ENCODE results near the gene PTPN21.

The PTPN21 gene

DNA sequence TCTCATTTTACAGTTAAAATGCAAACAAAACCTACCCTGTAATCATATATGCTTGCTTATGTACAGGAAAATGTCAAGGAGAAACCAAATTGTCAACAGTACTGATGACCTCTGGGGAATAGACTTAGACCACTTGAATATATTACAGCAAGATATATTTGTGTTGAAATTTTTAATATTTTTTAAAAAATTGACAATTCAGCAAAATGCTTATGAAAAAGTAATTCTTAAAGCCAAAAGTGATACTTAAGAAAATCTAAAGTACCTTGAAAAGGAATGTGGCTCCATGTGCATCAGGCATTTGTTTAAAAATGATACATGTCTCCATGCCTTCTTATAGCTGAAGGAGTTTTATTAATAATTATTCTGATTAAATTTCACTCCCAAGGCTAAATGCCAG is 49.2 kb downstream of the PTPN21 start:
- DNase-seq (ENCODE audit: low read depth, low spot score), result no peak

GRCh38 chr14:88504602-88505001 is 50.2 kb downstream of the PTPN21 start:
- DNase-seq (ENCODE audit: low read depth, low spot score), result no peak

DNA sequence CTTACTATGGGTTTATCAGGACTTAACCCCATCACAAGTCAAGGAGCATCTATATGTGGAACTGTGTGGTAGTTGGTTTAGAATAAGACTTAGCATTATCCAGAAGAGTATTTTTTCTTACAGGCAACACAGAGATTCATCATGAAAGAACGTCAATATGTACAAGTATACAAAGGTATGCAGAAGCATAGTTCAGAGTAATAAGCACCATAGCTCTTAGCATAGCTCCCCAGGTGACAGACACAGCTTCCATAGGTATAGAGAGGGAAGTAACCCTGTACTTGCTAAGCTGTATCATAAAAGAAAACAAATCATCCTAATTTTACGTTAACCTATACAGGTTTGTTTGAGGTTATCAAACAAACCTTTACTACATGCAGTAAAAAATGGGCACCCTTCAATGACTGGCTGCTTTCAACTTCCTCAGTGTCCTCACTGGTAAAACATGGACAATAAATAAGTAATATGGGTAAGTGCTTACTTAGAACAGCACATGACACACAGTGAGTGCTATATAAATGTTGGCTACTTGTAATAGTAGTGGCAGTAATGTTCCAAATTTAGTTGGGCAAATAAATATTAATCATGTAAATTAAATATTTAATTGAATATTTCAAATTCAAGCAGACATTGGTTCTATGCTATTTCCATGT is 50.9 kb downstream of the PTPN21 start:
- no peak for DNase-seq (ENCODE audit: low read depth, low spot score)

- DNase-seq (ENCODE audit: low read depth, low spot score), result no peak
Observed at GRCh38 chr14:88502740-88503139, 52.1 kb downstream of the PTPN21 start.

- no peak for DNase-seq (ENCODE audit: low read depth, low spot score)
Observed at GRCh38 chr14:88500611-88501010, 54.2 kb downstream of the PTPN21 start.

GRCh38 chr14:88499225-88499624 is 55.6 kb downstream of the PTPN21 start:
- DNase-seq (ENCODE audit: low read depth, low spot score), result no peak

GRCh38 chr14:88496414-88496813 is 58.4 kb downstream of the PTPN21 start:
- no peak for DNase-seq (ENCODE audit: low read depth, low spot score)

DNA sequence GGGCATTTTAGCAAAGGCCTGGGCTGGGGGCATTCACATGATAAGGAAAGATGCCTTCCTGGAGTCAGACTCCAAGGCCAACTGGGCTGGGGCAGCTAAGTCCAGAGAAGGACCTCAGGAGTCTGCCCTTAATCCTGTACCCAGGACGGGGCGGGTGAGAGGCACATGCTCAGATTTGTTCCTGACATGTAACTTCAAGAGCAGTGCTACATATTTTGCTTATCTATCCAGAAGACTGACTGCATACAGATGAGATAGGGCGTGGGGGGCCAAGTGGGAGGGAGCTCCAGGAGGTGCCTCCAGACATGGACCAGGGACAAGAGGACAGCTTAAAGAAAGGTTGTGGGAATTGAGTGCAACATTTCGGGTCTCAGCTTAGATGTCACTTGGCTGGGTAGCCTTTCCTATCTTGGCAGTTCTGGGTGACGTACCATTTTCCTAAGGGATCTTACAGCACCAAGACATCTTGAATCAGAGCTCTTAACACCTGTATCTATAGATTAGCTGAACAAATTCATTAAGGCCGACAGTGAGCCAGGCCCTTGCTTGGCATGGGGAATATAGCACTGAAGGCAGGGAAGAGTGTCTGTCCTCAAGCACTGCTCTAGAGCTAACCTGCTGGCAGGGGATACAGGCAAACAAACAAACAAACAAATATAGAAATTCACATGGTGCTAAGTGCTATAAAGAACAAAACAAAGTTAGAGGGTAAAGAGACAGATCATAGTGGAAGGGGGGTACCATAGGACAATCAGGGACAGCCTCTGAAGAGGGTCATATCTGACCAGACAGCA is 61.2 kb downstream of the PTPN21 start:
- no peak for DNase-seq (ENCODE audit: low read depth, low spot score)

DNA sequence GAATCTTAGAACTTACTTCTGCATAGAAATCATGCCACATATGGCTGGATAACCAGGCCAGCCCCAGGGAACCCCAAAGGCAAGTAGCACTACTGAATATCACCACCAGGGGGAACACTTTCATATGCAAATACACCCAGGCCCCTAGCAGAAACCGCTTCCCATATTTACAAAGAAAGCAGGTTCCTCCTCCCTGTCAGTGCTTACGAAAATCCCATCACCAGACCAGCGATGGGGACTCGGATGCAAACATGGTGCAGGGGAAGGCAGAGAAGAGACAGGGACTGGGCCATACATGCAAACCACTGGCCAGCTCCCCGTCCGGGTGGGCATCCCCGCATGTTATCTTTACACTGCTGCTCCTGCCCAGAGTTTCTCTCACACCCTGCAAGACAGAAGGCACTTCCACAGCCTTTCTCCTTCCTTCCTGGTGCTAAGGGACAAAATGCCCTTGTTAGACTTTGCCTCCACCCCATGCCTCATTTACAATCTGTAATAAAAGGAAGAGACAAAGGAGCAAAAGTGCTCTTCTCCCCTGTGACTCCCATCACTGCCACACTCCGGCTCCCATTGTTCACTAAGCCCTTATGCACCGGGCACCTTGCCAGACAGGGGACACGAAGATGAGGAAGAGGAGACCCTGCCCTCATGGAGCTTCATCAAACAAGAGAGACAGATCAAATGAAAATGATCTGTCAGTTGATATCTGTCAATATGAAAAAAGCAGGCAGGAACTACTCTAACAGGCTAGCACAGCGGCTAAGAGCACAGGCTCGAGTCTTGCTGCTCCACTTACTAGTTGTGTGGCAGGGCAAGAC is 62.3 kb downstream of the PTPN21 start:
- DNase-seq (ENCODE audit: low read depth, low spot score), result peak; percentile 41

DNA sequence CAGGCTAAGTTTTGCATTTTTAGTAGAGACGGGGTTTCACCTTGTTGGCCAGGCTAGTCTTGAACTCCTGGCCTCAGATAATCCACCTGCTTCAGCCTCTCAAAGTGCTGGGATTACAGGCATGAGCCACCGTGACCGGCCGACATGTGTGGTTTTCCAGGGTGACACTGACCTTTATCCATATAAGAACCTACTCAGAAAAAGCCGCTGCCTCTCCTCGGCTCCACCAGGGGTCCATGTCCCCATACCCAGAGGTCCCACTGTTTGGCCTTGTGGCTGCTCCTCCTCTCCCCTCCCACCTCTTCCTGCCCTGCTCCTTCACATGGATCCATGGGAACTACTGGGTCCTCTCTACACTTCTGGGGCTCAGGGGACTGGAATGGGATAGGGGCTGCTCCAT is 64.6 kb downstream of the PTPN21 start:
- no peak for DNase-seq (ENCODE audit: low read depth, low spot score)

GRCh38 chr14:88488897-88489296 is 65.9 kb downstream of the PTPN21 start:
- DNase-seq (ENCODE audit: low read depth, low spot score), result no peak

GRCh38 chr14:88488081-88488480 is 66.7 kb downstream of the PTPN21 start:
- no peak for DNase-seq (ENCODE audit: low read depth, low spot score)

DNA sequence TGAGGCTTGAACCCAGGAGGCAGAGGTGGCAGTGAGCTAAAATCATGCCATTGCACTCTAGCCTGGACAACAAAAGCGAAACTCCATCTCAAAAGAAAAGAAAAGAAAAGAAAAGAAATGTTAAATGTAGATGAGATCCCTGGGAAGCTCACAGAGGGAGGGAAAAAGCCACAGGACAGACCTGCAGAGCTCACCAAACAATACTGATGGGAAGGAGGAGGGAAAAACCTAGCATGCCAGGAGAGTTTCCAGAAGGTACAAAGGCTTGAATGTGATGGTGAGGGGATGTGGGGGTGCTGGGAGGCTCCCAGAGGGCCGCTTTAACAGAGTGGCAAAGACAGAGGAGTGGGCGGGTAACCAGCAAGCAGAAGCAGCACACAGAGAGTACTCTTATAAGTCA is 72.3 kb downstream of the PTPN21 start:
- no peak for DNase-seq (ENCODE audit: low read depth, low spot score)

- DNase-seq (ENCODE audit: low read depth, low spot score), result no peak
Observed at GRCh38 chr14:88481794-88482193, 73.0 kb downstream of the PTPN21 start.

DNA sequence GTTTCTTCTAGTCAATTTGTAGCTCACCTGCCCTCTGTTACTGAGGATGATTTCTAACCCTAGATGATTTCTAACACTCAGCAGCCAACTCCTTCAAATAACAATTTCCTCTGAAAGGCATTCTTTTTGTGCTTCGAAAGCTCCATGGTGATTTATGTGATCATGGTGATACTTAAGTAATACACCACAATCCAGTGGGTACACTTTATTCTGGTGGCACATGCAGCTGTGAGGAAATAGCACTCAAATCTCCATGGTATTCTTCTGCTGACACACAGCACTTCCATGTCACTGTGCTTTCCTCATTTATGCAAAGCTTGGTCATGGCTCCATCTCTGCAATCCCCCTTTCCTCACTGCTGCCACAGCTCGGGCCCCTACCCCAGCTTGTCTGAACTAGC is 73.7 kb downstream of the PTPN21 start:
- DNase-seq (ENCODE audit: low read depth, low spot score), result no peak

- no peak for DNase-seq (ENCODE audit: low read depth, low spot score)
Observed at GRCh38 chr14:88479574-88479987, 75.2 kb downstream of the PTPN21 start.

GRCh38 chr14:88478931-88479330 is 75.9 kb downstream of the PTPN21 start:
- no peak for DNase-seq (ENCODE audit: low read depth, low spot score)

GRCh38 chr14:88477513-88478250 is 77.1 kb downstream of the PTPN21 start:
- no peak for DNase-seq (ENCODE audit: low read depth, low spot score)

GRCh38 chr14:88476825-88477224 is 78.0 kb downstream of the PTPN21 start:
- no peak for DNase-seq (ENCODE audit: low read depth, low spot score)

DNA sequence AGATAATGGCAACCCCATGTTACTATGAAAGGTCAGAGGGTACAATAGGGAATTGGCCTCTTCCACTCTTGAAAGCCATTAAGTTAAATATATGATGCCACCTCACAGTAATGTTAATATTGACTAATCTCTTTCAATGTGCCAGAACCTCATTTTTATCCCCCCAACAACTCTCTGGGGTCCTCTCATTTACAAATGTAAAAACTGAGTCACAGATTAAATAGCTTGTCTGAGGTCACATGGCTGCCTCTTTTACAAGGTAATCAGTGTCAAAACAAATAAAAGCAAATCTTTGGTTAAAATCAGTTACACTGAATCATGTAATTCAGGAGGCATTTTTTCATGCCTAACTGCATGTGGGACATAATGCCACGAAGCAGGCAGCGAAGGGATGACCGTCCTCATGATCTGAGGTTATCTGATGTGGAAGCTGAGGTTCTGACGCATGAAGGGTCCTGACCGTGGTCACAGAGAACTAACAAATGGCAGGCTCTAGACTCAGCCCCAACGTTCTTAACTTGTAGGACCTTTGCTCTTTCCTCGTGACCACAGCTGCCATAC is 78.5 kb downstream of the PTPN21 start:
- DNase-seq (ENCODE audit: low read depth, low spot score), result no peak

DNA sequence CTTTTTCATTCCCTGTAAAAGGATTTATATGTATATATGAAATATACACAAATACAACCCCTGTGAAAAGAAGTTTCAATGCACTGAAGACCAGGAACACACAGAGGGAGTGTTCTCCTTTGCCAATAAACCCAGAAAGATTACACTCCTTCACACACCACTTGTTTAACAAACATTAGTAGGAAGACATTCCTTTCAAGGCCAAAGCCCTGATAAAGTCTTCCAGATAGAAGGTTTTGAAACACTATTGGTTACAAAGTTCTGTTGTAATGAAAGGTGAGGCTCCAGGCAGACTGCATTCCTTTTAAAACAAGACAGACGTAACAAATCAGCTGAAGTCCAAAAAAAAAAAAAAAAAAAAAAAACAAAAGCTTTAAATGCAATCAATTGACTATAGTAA is 81.0 kb downstream of the PTPN21 start:
- no peak for DNase-seq (ENCODE audit: low read depth, low spot score)
